Measurements from ENCODE around the gene GDPD5. TPM values are rescaled to one million over a fixed set of nuclear protein-coding genes. Genes with fewer than 3 reads are reported as not detected.

Gene GDPD5
- total RNA-seq, 2 experiments from 2014 or later: 13.5 to 57.3 TPM

- no peak for TF ChIP-seq CTCF (conservative IDR thresholded peaks at IDR 0.05; ENCODE audit: low read length)
- no peak for TF ChIP-seq EZH2phosphoT487 (IDR thresholded peaks at IDR 0.05; ENCODE audit: borderline replicate concordance, low read depth, low read length)
- intact Hi-C loops (cut with micrococcal nuclease; ENCODE audit: unreplicated experiment): loop anchor here (2.0 kb wide), 1 partner anchor 35 kb away; no protein-coding TSS in a partner anchor
- Histone ChIP-seq H3K9me3 (ENCODE audit: low read length) (no peaks in the 10 kb centered on the region), H2AFZ (ENCODE audit: low read length) (no peak overlapping the region), H3K27ac (ENCODE audit: low read depth, low read length, poor library complexity, severe bottlenecking) (no peak overlapping the region), H3K4me2 (ENCODE audit: low read length) (no peak overlapping the region), H4K20me1 (ENCODE audit: insufficient read depth, low read length) (no peaks in the 10 kb centered on the region), H3K79me2 (ENCODE audit: insufficient read depth, low read depth, low read length) (no peaks in the 10 kb centered on the region), H3K4me3 (ENCODE audit: low read depth, low read length, poor library complexity, severe bottlenecking) (no peak overlapping the region), H3K36me3 (ENCODE audit: insufficient read depth, low read length) (no peaks in the 10 kb centered on the region), H3K9me2 (ENCODE audit: insufficient read depth, low read length) (no peaks in the 10 kb centered on the region), H3K4me1 (ENCODE audit: insufficient read depth, low read length, poor library complexity, severe bottlenecking) (no peaks in the 10 kb centered on the region)
- no peak for DNase-seq (ENCODE audit: low spot score)
- BruUV-seq (replicated peaks): no TSS peak
- ChIA-PET POLR2A (no interaction called here), CTCF (ENCODE audit: unreplicated experiment) (no interaction called here)
Measured at GRCh38 chr11:75423721-75424120, 102.0 kb downstream of the GDPD5 start.

- no peak overlapping the region for H3K4me2 ChIP-seq (ENCODE audit: low read length)
- no peaks in the 10 kb centered on the region for H3K79me2 ChIP-seq (ENCODE audit: insufficient read depth, low read depth, low read length)
- no peaks in the 10 kb centered on the region for H4K20me1 ChIP-seq (ENCODE audit: insufficient read depth, low read length)
- H3K4me3 ChIP-seq (ENCODE audit: low read depth, low read length, poor library complexity, severe bottlenecking): no peak overlapping the region
- BruUV-seq (replicated peaks): no TSS peak
- DNase-seq (ENCODE audit: low spot score): no peak
- intact Hi-C loops (cut with micrococcal nuclease; ENCODE audit: unreplicated experiment): no loop called here
- no peaks in the 10 kb centered on the region for H3K9me2 ChIP-seq (ENCODE audit: insufficient read depth, low read length)
- no peaks in the 10 kb centered on the region for H3K9me3 ChIP-seq (ENCODE audit: low read length)
- CTCF ChIA-PET (ENCODE audit: unreplicated experiment): no interaction called here
- no peak overlapping the region for H2AFZ ChIP-seq (ENCODE audit: low read length)
- H3K36me3 ChIP-seq (ENCODE audit: insufficient read depth, low read length): no peaks in the 10 kb centered on the region
- H3K4me1 ChIP-seq (ENCODE audit: insufficient read depth, low read length, poor library complexity, severe bottlenecking): no peaks in the 10 kb centered on the region
- POLR2A ChIA-PET: no interaction called here
- TF ChIP-seq EZH2phosphoT487 (IDR thresholded peaks at IDR 0.05; ENCODE audit: borderline replicate concordance, low read depth, low read length) (no peak), CTCF (conservative IDR thresholded peaks at IDR 0.05; ENCODE audit: low read length) (no peak)
- no peak overlapping the region for H3K27ac ChIP-seq (ENCODE audit: low read depth, low read length, poor library complexity, severe bottlenecking)
Measured at GRCh38 chr11:75422248-75423231, 103.2 kb downstream of the GDPD5 start.

GRCh38 chr11:75421902-75422247, 103.9 kb downstream of the GDPD5 start:
- ChIA-PET POLR2A (no interaction called here), CTCF (ENCODE audit: unreplicated experiment) (no interaction called here)
- Histone ChIP-seq H3K79me2 (ENCODE audit: insufficient read depth, low read depth, low read length) (no peaks in the 10 kb centered on the region), H3K9me2 (ENCODE audit: insufficient read depth, low read length) (no peaks in the 10 kb centered on the region), H3K4me3 (ENCODE audit: low read depth, low read length, poor library complexity, severe bottlenecking) (no peak overlapping the region), H3K27ac (ENCODE audit: low read depth, low read length, poor library complexity, severe bottlenecking) (no peak overlapping the region), H3K4me1 (ENCODE audit: insufficient read depth, low read length, poor library complexity, severe bottlenecking) (no peaks in the 10 kb centered on the region), H3K9me3 (ENCODE audit: low read length) (no peaks in the 10 kb centered on the region), H3K4me2 (ENCODE audit: low read length) (no peak overlapping the region), H3K36me3 (ENCODE audit: insufficient read depth, low read length) (no peaks in the 10 kb centered on the region), H2AFZ (ENCODE audit: low read length) (no peak overlapping the region), H4K20me1 (ENCODE audit: insufficient read depth, low read length) (no peaks in the 10 kb centered on the region)
- TF ChIP-seq EZH2phosphoT487 (IDR thresholded peaks at IDR 0.05; ENCODE audit: borderline replicate concordance, low read depth, low read length): no peak
- TF ChIP-seq CTCF (conservative IDR thresholded peaks at IDR 0.05; ENCODE audit: low read length): no peak
- no peak for DNase-seq (ENCODE audit: low spot score)
- intact Hi-C loops (cut with micrococcal nuclease; ENCODE audit: unreplicated experiment): no loop called here
- no TSS peak for BruUV-seq (replicated peaks)
